ENCODE results near the gene CDH23. TPM values are rescaled to one million over a fixed set of nuclear protein-coding genes. Genes with fewer than 3 reads are reported as not detected.

The CDH23 gene
- total and polyA plus RNA-seq, 10 of the 15 experiments (the other 5 are each of a cell fraction or from before 2014, with no cell fraction given) = 0.09 to 0.40 (median 0.15) TPM; not detected in 1

DNA sequence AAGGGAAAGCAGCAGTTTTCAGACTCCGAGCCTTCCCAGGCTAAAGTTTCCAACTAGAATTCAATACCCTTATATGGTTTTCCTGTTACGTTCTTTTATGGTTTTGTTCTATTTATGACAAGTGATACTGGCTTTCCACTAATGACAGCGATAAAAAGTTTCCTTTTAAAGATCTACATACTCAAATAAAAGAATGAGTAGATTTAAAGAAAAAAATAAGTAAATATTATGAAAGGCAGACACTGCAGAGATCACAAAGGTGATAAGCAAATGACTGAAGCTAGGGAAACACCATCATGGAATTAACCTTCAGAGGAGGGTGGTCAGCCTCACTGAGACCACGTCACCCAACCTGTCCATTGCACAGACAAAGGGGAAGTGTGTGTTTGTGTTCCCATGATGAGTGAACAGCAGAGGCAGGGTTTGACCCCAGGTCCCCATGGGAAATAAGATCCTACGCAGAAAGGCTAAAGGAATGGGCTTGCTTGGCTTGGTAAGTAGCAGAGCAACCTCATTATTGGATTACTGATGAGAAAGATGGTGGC is 372.6 kb downstream of the CDH23 start (continued):
- TF ChIP-seq, protein P1, sequence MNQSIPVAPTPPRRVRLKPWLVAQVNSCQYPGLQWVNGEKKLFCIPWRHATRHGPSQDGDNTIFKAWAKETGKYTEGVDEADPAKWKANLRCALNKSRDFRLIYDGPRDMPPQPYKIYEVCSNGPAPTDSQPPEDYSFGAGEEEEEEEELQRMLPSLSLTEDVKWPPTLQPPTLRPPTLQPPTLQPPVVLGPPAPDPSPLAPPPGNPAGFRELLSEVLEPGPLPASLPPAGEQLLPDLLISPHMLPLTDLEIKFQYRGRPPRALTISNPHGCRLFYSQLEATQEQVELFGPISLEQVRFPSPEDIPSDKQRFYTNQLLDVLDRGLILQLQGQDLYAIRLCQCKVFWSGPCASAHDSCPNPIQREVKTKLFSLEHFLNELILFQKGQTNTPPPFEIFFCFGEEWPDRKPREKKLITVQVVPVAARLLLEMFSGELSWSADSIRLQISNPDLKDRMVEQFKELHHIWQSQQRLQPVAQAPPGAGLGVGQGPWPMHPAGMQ (IDR thresholded peaks at IDR 0.05; ENCODE audit: borderline replicate concordance) = no peak
- TF ChIP-seq ZNF274 (IDR thresholded peaks at IDR 0.05; ENCODE audit: insufficient read depth, insufficient read length) (no peak), NR2C2 (IDR thresholded peaks at IDR 0.05; ENCODE audit: borderline replicate concordance, control insufficient read depth, insufficient read length, low read depth) (no peak), HDGF (IDR thresholded peaks at IDR 0.05) (peak; percentile 84; the same call in 1 of the 2 replicates), ATF7 (IDR thresholded peaks at IDR 0.05; ENCODE audit: low read depth) (peak; percentile 81), POLR2AphosphoS5 (IDR thresholded peaks at IDR 0.05; ENCODE audit: low read length) (no peak), BMI1 (IDR thresholded peaks at IDR 0.05; ENCODE audit: borderline replicate concordance) (peak; percentile 17; the same call in 1 of the 2 replicates), MYB (IDR thresholded peaks at IDR 0.05; ENCODE audit: borderline replicate concordance, low read depth, low read length) (no peak), KAT2A (conservative IDR thresholded peaks at IDR 0.05; ENCODE audit: control insufficient read depth, low read depth, low read length) (no peak), POLR2AphosphoS2 (IDR thresholded peaks at IDR 0.05; ENCODE audit: low read depth, low read length) (no peak; the same call in 1 of the 2 replicates), RAD51 (IDR thresholded peaks at IDR 0.05) (no peak), EED (IDR thresholded peaks at IDR 0.05; ENCODE audit: low read depth) (0 out of 2 replicates have a peak, but pooled peaks have one; percentile 67), ZNF687 (IDR thresholded peaks at IDR 0.05) (peak; percentile 91; the same call in 1 of the 2 replicates), RCOR1 (conservative IDR thresholded peaks at IDR 0.05; ENCODE audit: low read depth, low read length) (no peak), ZNF622 (IDR thresholded peaks at IDR 0.05) (no peak), HDAC2 (IDR thresholded peaks at IDR 0.05) (no peak)
- TF ChIP-seq, protein P2, sequence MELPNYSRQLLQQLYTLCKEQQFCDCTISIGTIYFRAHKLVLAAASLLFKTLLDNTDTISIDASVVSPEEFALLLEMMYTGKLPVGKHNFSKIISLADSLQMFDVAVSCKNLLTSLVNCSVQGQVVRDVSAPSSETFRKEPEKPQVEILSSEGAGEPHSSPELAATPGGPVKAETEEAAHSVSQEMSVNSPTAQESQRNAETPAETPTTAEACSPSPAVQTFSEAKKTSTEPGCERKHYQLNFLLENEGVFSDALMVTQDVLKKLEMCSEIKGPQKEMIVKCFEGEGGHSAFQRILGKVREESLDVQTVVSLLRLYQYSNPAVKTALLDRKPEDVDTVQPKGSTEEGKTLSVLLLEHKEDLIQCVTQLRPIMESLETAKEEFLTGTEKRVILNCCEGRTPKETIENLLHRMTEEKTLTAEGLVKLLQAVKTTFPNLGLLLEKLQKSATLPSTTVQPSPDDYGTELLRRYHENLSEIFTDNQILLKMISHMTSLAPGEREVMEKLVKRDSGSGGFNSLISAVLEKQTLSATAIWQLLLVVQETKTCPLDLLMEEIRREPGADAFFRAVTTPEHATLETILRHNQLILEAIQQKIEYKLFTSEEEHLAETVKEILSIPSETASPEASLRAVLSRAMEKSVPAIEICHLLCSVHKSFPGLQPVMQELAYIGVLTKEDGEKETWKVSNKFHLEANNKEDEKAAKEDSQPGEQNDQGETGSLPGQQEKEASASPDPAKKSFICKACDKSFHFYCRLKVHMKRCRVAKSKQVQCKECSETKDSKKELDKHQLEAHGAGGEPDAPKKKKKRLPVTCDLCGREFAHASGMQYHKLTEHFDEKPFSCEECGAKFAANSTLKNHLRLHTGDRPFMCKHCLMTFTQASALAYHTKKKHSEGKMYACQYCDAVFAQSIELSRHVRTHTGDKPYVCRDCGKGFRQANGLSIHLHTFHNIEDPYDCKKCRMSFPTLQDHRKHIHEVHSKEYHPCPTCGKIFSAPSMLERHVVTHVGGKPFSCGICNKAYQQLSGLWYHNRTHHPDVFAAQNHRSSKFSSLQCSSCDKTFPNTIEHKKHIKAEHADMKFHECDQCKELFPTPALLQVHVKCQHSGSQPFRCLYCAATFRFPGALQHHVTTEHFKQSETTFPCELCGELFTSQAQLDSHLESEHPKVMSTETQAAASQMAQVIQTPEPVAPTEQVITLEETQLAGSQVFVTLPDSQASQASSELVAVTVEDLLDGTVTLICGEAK (IDR thresholded peaks at IDR 0.05; ENCODE audit: borderline replicate concordance) = no peak; the same call in 1 of the 2 replicates

Data from GM12878 (cell line).